HG02623 (cell line): ENCODE measurements around the gene ZKSCAN1.

Experiments
- ATAC-seq: cut with Tn5 transposase; IDR thresholded peaks from one replicate; pipeline ENCODE4 v1.9.1; 2021; ENCODE audit warnings: moderate library complexity; ENCODE audit not compliant: unreplicated experiment

The ZKSCAN1 gene

GRCh38 chr7:100075418-100075817 lies 60.0 kb downstream of the ZKSCAN1 start:
- ATAC-seq: no peak

GRCh38 chr7:100077205-100077604 lies 61.8 kb downstream of the ZKSCAN1 start:
- no peak for ATAC-seq

- ATAC-seq: no peak
These were observed 63.7 kb downstream of the ZKSCAN1 start for GRCh38 chr7:100079024-100079560.

- ATAC-seq: no peak
These were observed 65.6 kb downstream of the ZKSCAN1 start for GRCh38 chr7:100080907-100081534.

GRCh38 chr7:100081535-100082102 lies 66.2 kb downstream of the ZKSCAN1 start, which contains the start of gene ZNF3:
TSS of gene ZNF3 (minus strand) at chr7:100081723. CDS start at chr7:100077357, 4,366 bp downstream.
- peak; percentile 77 for ATAC-seq

GRCh38 chr7:100082978-100083377 lies 67.6 kb downstream of the ZKSCAN1 start:
- ATAC-seq: no peak

GRCh38 chr7:100085515-100085914 lies 70.1 kb downstream of the ZKSCAN1 start:
- ATAC-seq: no peak

GRCh38 chr7:100087055-100087750 lies 71.8 kb downstream of the ZKSCAN1 start:
- no peak for ATAC-seq

GRCh38 chr7:100088095-100088620 lies 72.8 kb downstream of the ZKSCAN1 start:
- ATAC-seq: no peak

- no peak for ATAC-seq
These were observed 73.4 kb downstream of the ZKSCAN1 start, which contains the start of gene COPS6 for GRCh38 chr7:100088621-100089457. TSS of gene COPS6 (plus strand) at chr7:100088969. CDS start at chr7:100088991, 22 bp downstream.

GRCh38 chr7:100089458-100090196 lies 74.2 kb downstream of the ZKSCAN1 start:
- no peak for ATAC-seq

GRCh38 chr7:100090527-100091410 lies 75.4 kb downstream of the ZKSCAN1 start:
- ATAC-seq: no peak
